Naive B cell (primary cell): Measurements from ENCODE around the gene GABRQ. TPM values are rescaled to one million over a fixed set of nuclear protein-coding genes. Genes with fewer than 3 reads are reported as not detected.
A peak's percentile ranks its signal among the peaks of the same experiment; 100 is the strongest.

ENCODE experiments used
- ATAC-seq, 2 donors: fragments of 150-1000 bp; cut with Tn5 transposase; 2 replicates each; pipeline ENCODE4 v1.10.0; 2021; ENCODE audit warnings: low read depth in 2 of 2, mild to moderate bottlenecking in 2 of 2, moderate library complexity in 2 of 2
- DNase-seq: peaks from one replicate; pipeline ENCODE4 v3.0.0; 2022
- H3K27ac Mint-ChIP-seq, 6 donors: one replicate each; pipeline ENCODE4 v1.8.0; 2020 to 2022; ENCODE audit warnings: mild to moderate bottlenecking in 6 of 6, mixed read lengths in 6 of 6, moderate library complexity in 5 of 6, inconsistent platforms in 2 of 6
- H3K27me3 Mint-ChIP-seq, 3 donors: one replicate each; pipeline ENCODE4 v1.8.0; 2021 to 2022; ENCODE audit warnings: mixed read lengths in 3 of 3, mild to moderate bottlenecking in 1 of 3
- H3K36me3 Mint-ChIP-seq, 2 donors: one replicate each; pipeline ENCODE4 v1.8.0; 2020 to 2022; ENCODE audit warnings: mixed read lengths in 2 of 2, inconsistent platforms in 1 of 2, mild to moderate bottlenecking in 1 of 2
- H3K4me1 Mint-ChIP-seq, 3 donors: one replicate each; pipeline ENCODE4 v1.8.0; 2020 to 2022; ENCODE audit warnings: mixed read lengths in 3 of 3, inconsistent platforms in 1 of 3, mild to moderate bottlenecking in 1 of 3, moderate library complexity in 1 of 3
- H3K4me3 Mint-ChIP-seq, 8 donors: one replicate each; pipeline ENCODE4 v1.8.0; 2020 to 2022; ENCODE audit warnings: mild to moderate bottlenecking in 8 of 8, mixed read lengths in 8 of 8, moderate library complexity in 8 of 8, inconsistent platforms in 2 of 8
- H3K9me3 Mint-ChIP-seq, 7 donors: one replicate each; pipeline ENCODE4 v1.8.0; 2020 to 2022; ENCODE audit warnings: mixed read lengths in 7 of 7, mild to moderate bottlenecking in 5 of 7, inconsistent platforms in 2 of 7, moderate library complexity in 1 of 7
- polyA plus RNA-seq, 6 donors: library from polyadenylated mRNA; unstranded; fragments of 300-500 nt; fragmentation: Illumina TruSeq; gene quantifications; one replicate each; pipeline ENCODE4 v1.2.3, GENCODE V29; 2021; ENCODE audit warnings: low read depth in 6 of 6

The GABRQ gene
- polyA plus RNA-seq = not detected

GRCh38 chrX:152637649-152638442 lies at the start of gene GABRQ:
Gene GABRQ (plus strand): TSS chrX:152637895. CDS start chrX:152638203, 308 bp downstream.
- ATAC-seq = no peak
- Mint-ChIP-seq H3K9me3 (peaks cover 0 to 6% (median 0%) of the 10 kb centered on the region in 7 donors), H3K36me3 (no peaks in the 10 kb centered on the region), H3K27ac (no peak within 1 kb of the TSS), H3K4me3 (no peak within 1 kb of the TSS), H3K4me1 (no peaks in the 10 kb centered on the region), H3K27me3 (peaks cover 16 to 31% (median 20%) of the 10 kb centered on the region in 3 donors)
- DNase-seq = no peak

- no peak for ATAC-seq
- no peaks in the 10 kb centered on the region for H3K4me1 Mint-ChIP-seq
- no peaks in the 10 kb centered on the region for H3K27me3 Mint-ChIP-seq
- H3K27ac Mint-ChIP-seq = no peak overlapping the region
- peaks cover 0 to 10% (median 0%) of the 10 kb centered on the region in 7 donors for H3K9me3 Mint-ChIP-seq
- no peak for DNase-seq
- no peaks in the 10 kb centered on the region for H3K36me3 Mint-ChIP-seq
- H3K4me3 Mint-ChIP-seq = no peak overlapping the region
Measured at GRCh38 chrX:152588206-152588605, 49.5 kb upstream of the GABRQ start.

GRCh38 chrX:152600853-152601633 lies 36.7 kb upstream of the GABRQ start:
- ATAC-seq (no peak), DNase-seq (no peak)
- H3K27me3 Mint-ChIP-seq = no peaks in the 10 kb centered on the region
- H3K27ac Mint-ChIP-seq = no peak overlapping the region
- no peaks in the 10 kb centered on the region for H3K4me1 Mint-ChIP-seq
- no peak overlapping the region for H3K4me3 Mint-ChIP-seq
- H3K36me3 Mint-ChIP-seq = no peaks in the 10 kb centered on the region
- peaks cover 0 to 12% (median 3%) of the 10 kb centered on the region in 7 donors for H3K9me3 Mint-ChIP-seq

GRCh38 chrX:152601848-152602616 lies 35.7 kb upstream of the GABRQ start:
- DNase-seq (no peak), ATAC-seq (no peak)
- Mint-ChIP-seq H3K27ac (no peak overlapping the region), H3K4me1 (no peaks in the 10 kb centered on the region), H3K9me3 (peaks cover under 1 to 20% (median 3%) of the 10 kb centered on the region in 7 donors), H3K4me3 (no peak overlapping the region), H3K27me3 (no peaks in the 10 kb centered on the region), H3K36me3 (no peaks in the 10 kb centered on the region)

- H3K36me3 Mint-ChIP-seq = no peaks in the 10 kb centered on the region
- no peak overlapping the region for H3K27ac Mint-ChIP-seq
- peaks cover 4 to 26% (median 16%) of the 10 kb centered on the region in 3 donors for H3K27me3 Mint-ChIP-seq
- ATAC-seq = no peak
- peaks cover 2 to 5% (median 2%) of the 10 kb centered on the region in 7 donors for H3K9me3 Mint-ChIP-seq
- no peak for DNase-seq
- H3K4me3 Mint-ChIP-seq = no peak overlapping the region
- H3K4me1 Mint-ChIP-seq = no peaks in the 10 kb centered on the region
Measured at GRCh38 chrX:152614791-152615190, 22.9 kb upstream of the GABRQ start.

DNA sequence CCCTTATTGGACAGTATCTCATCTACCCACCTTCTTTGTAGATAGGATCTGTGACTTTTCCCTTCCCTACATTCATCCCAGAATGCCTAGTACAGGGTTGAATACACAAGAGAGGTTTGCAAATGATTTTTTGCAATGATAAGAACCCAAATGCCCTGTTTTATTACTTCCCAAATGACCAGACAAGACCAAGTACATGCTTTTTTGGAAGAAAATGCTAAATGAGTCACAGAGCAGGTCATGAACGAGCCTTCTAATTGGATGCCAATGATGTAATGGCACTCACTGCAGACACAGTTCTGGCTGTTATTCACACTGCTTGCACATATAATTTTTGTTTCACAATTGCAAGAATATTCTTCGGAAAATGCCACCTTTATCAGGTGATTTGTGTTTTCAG lies 17.8 kb upstream of the GABRQ start:
- Mint-ChIP-seq H3K9me3 (peaks cover 0 to 2% (median 0%) of the 10 kb centered on the region in 7 donors), H3K27ac (no peak overlapping the region), H3K4me1 (no peaks in the 10 kb centered on the region), H3K4me3 (no peak overlapping the region), H3K27me3 (peaks cover 4 to 29% (median 7%) of the 10 kb centered on the region in 3 donors), H3K36me3 (no peaks in the 10 kb centered on the region)
- DNase-seq (no peak), ATAC-seq (no peak)

DNA sequence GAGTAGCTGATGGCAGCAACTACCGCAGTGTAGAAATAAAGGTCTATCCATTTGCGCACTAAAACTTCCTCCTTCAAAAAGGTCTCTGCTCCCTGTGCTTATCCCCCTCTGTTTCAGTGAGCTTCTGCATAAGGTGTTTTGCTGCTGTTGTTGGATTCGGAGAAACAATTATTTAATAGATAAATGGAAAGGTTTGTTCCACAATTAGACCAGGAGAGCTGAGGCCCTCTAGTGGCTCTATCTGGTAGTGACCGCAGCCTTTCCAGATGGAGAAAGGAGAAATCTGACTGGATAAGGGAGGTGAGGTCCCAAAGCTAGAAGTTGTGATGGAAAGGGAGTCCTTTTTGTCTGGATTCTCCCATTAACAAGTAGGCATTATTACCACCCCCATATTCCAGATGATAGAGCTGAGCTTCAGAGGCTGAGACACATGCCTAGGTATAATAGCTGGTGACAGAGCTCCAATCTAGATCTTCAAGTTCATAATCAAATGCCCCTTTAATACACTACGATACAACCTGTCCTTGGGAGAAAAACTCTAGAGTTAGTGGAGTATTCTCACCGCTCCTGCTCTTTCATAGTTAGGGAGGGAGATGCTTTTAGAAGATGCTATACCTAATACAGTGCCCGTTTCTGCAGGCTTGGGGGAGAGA lies 5.1 kb upstream of the GABRQ start:
- Mint-ChIP-seq H3K4me1 (no peaks in the 10 kb centered on the region), H3K27ac (no peak overlapping the region), H3K36me3 (no peaks in the 10 kb centered on the region), H3K9me3 (peaks cover 0 to 3% (median 0%) of the 10 kb centered on the region in 7 donors), H3K27me3 (peaks cover 6 to 21% (median 21%) of the 10 kb centered on the region in 3 donors), H3K4me3 (peak overlapping the region in 1 of 8 donors; percentile 48)
- DNase-seq (no peak), ATAC-seq (no peak)

GRCh38 chrX:152635941-152636340 lies 1.8 kb upstream of the GABRQ start:
- H3K4me1 Mint-ChIP-seq = no peaks in the 10 kb centered on the region
- H3K36me3 Mint-ChIP-seq = no peaks in the 10 kb centered on the region
- H3K27me3 Mint-ChIP-seq = peaks cover 20 to 31% (median 21%) of the 10 kb centered on the region in 3 donors
- H3K27ac Mint-ChIP-seq = no peak overlapping the region
- no peak for DNase-seq
- peaks cover 0 to 6% (median 0%) of the 10 kb centered on the region in 7 donors for H3K9me3 Mint-ChIP-seq
- H3K4me3 Mint-ChIP-seq = no peak overlapping the region
- ATAC-seq = no peak

- no peaks in the 10 kb centered on the region for H3K36me3 Mint-ChIP-seq
- no peak overlapping the region for H3K4me3 Mint-ChIP-seq
- no peaks in the 10 kb centered on the region for H3K4me1 Mint-ChIP-seq
- DNase-seq (no peak), ATAC-seq (no peak)
- no peak overlapping the region for H3K27ac Mint-ChIP-seq
- H3K9me3 Mint-ChIP-seq = peaks cover 0 to 6% (median 0%) of the 10 kb centered on the region in 7 donors
- peaks cover 16 to 31% (median 20%) of the 10 kb centered on the region in 3 donors for H3K27me3 Mint-ChIP-seq
Measured at GRCh38 chrX:152638443-152638904, 779 bp downstream of the GABRQ start.

GRCh38 chrX:152639426-152639825 lies 1.7 kb downstream of the GABRQ start:
- no peak for DNase-seq
- H3K27me3 Mint-ChIP-seq = peaks cover 16 to 31% (median 20%) of the 10 kb centered on the region in 3 donors
- ATAC-seq = no peak
- no peak overlapping the region for H3K27ac Mint-ChIP-seq
- H3K4me1 Mint-ChIP-seq = no peaks in the 10 kb centered on the region
- H3K4me3 Mint-ChIP-seq = peak overlapping the region in 1 of 8 donors; percentile 44
- no peaks in the 10 kb centered on the region for H3K36me3 Mint-ChIP-seq
- H3K9me3 Mint-ChIP-seq = peaks cover 0 to 6% (median 0%) of the 10 kb centered on the region in 7 donors

GRCh38 chrX:152640034-152640818 lies 2.5 kb downstream of the GABRQ start:
- Mint-ChIP-seq H3K27me3 (peaks cover 11 to 31% (median 20%) of the 10 kb centered on the region in 3 donors), H3K36me3 (no peaks in the 10 kb centered on the region), H3K27ac (no peak overlapping the region), H3K4me1 (no peaks in the 10 kb centered on the region), H3K4me3 (no peak overlapping the region), H3K9me3 (peaks cover 0 to 6% (median 0%) of the 10 kb centered on the region in 7 donors)
- ATAC-seq (no peak), DNase-seq (no peak)

DNA sequence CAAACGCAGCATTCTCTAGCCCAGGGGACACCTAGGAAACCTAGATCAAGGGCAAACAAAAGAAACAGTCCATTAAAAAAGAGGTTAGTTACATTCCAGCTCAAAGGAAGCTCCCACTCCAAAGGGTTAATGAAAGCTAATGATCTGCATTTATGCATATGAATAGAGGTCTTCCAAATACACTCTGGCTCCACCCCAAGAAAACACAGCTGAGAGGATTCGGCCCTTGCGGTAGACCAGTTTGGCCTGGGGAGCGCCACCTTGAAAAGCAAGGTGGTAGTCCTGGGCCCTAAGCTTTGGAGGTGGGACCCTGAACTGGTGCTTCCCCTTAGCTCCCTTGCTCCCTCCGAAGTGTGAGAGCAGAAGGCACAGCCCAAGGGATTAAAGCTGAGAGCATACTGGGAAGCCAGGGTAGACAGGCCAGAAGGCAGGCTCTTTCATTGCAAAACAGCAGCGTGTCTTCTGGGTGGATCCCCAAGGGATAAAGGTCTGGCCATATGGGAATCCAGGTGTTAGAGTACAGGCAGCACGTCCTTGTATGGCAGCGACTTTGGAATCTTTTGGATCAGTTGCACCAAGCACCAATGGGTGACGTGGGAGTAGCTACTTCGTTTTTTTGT lies 3.7 kb downstream of the GABRQ start:
- DNase-seq (no peak), ATAC-seq (no peak)
- Mint-ChIP-seq H3K4me1 (no peaks in the 10 kb centered on the region), H3K9me3 (peaks cover 0 to 6% (median 0%) of the 10 kb centered on the region in 7 donors), H3K27me3 (peaks cover 3 to 28% (median 15%) of the 10 kb centered on the region in 3 donors), H3K36me3 (no peaks in the 10 kb centered on the region), H3K27ac (no peak overlapping the region), H3K4me3 (no peak overlapping the region)
